ENCODE data around the gene ETV3L. TPM values are rescaled to one million over a fixed set of nuclear protein-coding genes. Genes with fewer than 3 reads are reported as not detected.

ETV3L gene
- total RNA-seq, 1 donor from 2014 or later = not detected

- peaks cover 44% of the 10 kb centered on the region for H3K79me2 ChIP-seq (ENCODE audit: insufficient read depth, low read length)
- peak within 1 kb of the TSS; percentile 99 for H3K4me2 ChIP-seq (ENCODE audit: low read length)
- DNase-seq (ENCODE audit: low read depth) (peak; percentile 90), FAIRE-seq (no peak)
- H3K36me3 Mint-ChIP-seq (ENCODE audit: low read depth, unreplicated experiment) = peaks cover 7% of the 10 kb centered on the region
- TF ChIP-seq CTCF (IDR thresholded peaks at IDR 0.05; ENCODE audit: insufficient read depth, low read depth, low read length) (no peak), EZH2 (IDR thresholded peaks at IDR 0.05; ENCODE audit: insufficient read depth, low read length) (no peak)
- H3K27me3 Mint-ChIP-seq (ENCODE audit: low read depth, unreplicated experiment) = no peaks in the 10 kb centered on the region
- no peaks in the 10 kb centered on the region for H3K9me3 Mint-ChIP-seq (ENCODE audit: unreplicated experiment)
- peak within 1 kb of the TSS; percentile 99 for H3K4me3 ChIP-seq (ENCODE audit: insufficient read depth, low read depth, low read length)
- peak within 1 kb of the TSS; percentile 89 for H3K27ac Mint-ChIP-seq (ENCODE audit: unreplicated experiment)
- peaks cover 18% of the 10 kb centered on the region for H3K4me1 ChIP-seq (ENCODE audit: insufficient read depth, low read length)
- H3K4me1 Mint-ChIP-seq (ENCODE audit: low read depth, unreplicated experiment) = peaks cover 33% of the 10 kb centered on the region
- peak within 1 kb of the TSS; percentile 99 for H3K9ac ChIP-seq (ENCODE audit: low read length)
- H3K36me3 ChIP-seq (ENCODE audit: insufficient read depth, low read length) = peaks cover 26% of the 10 kb centered on the region
- H3K4me3 Mint-ChIP-seq (ENCODE audit: unreplicated experiment) = peak within 1 kb of the TSS; percentile 98
- no peaks in the 10 kb centered on the region for H3K27me3 ChIP-seq (ENCODE audit: insufficient read depth, low read length)
- H3K27ac ChIP-seq (ENCODE audit: low read depth, low read length) = peak within 1 kb of the TSS; percentile 95
- no peaks in the 10 kb centered on the region for H3K9me3 ChIP-seq (ENCODE audit: insufficient read depth, low read depth, low read length)
- H4K20me1 ChIP-seq (ENCODE audit: insufficient read depth, low read length) = peaks cover 42% of the 10 kb centered on the region
- H2AFZ ChIP-seq (ENCODE audit: low read depth, low read length) = peak within 1 kb of the TSS; percentile 80
Measured at GRCh38 chr1:157138220-157139051, 38.8 kb upstream of the ETV3L start, which contains the start of gene ETV3. Gene ETV3, minus strand, starts transcription at chr1:157138395. Its CDS starts 2,043 bp downstream, at chr1:157136352.

GRCh38 chr1:157137408-157138219 lies 38.0 kb upstream of the ETV3L start:
- Mint-ChIP-seq H3K27me3 (ENCODE audit: low read depth, unreplicated experiment) (no peaks in the 10 kb centered on the region), H3K27ac (ENCODE audit: unreplicated experiment) (peak overlapping the region; percentile 85), H3K36me3 (ENCODE audit: low read depth, unreplicated experiment) (peaks cover 14% of the 10 kb centered on the region), H3K4me1 (ENCODE audit: low read depth, unreplicated experiment) (peaks cover 40% of the 10 kb centered on the region), H3K9me3 (ENCODE audit: unreplicated experiment) (no peaks in the 10 kb centered on the region), H3K4me3 (ENCODE audit: unreplicated experiment) (peak overlapping the region; percentile 98)
- peaks cover 34% of the 10 kb centered on the region for H3K36me3 ChIP-seq (ENCODE audit: insufficient read depth, low read length)
- H3K4me2 ChIP-seq (ENCODE audit: low read length) = peak overlapping the region; percentile 99
- FAIRE-seq (no peak), DNase-seq (ENCODE audit: low read depth) (no peak)
- H3K27me3 ChIP-seq (ENCODE audit: insufficient read depth, low read length) = no peaks in the 10 kb centered on the region
- peak overlapping the region; percentile 99 for H3K9ac ChIP-seq (ENCODE audit: low read length)
- peak overlapping the region; percentile 99 for H3K4me3 ChIP-seq (ENCODE audit: insufficient read depth, low read depth, low read length)
- no peaks in the 10 kb centered on the region for H3K9me3 ChIP-seq (ENCODE audit: insufficient read depth, low read depth, low read length)
- H2AFZ ChIP-seq (ENCODE audit: low read depth, low read length) = peak overlapping the region; percentile 80
- H3K27ac ChIP-seq (ENCODE audit: low read depth, low read length) = peak overlapping the region; percentile 95
- no peak for TF ChIP-seq CTCF (IDR thresholded peaks at IDR 0.05; ENCODE audit: insufficient read depth, low read depth, low read length)
- TF ChIP-seq EZH2 (IDR thresholded peaks at IDR 0.05; ENCODE audit: insufficient read depth, low read length) = no peak
- peaks cover 49% of the 10 kb centered on the region for H4K20me1 ChIP-seq (ENCODE audit: insufficient read depth, low read length)
- H3K79me2 ChIP-seq (ENCODE audit: insufficient read depth, low read length) = peaks cover 51% of the 10 kb centered on the region
- H3K4me1 ChIP-seq (ENCODE audit: insufficient read depth, low read length) = peaks cover 18% of the 10 kb centered on the region
